Uterus (tissue), 2 donors: ENCODE results near the gene NIPAL1.

Experiments
- POLR2A ChIP-seq, 2 donors: fragments of 450-650 bp; IDR thresholded peaks; one replicate each; pipeline ENCODE4 v1.6.1; 2016; ENCODE audit warnings: antibody characterized with exemption in 2 of 2, mild to moderate bottlenecking in 1 of 2, moderate library complexity in 1 of 2
- TF ChIP-seq, protein P1 (sequence below), 4 experiments: fragments of 200-600 bp in 2 of 4; fragments of 450-650 bp in 2 of 4; sonication (generic) in 2 of 4; IDR thresholded peaks; one replicate each; pipeline ENCODE4 v1.5.1; 2016 to 2019; ENCODE audit warnings: antibody characterized with exemption in 4 of 4, mild to moderate bottlenecking in 2 of 4, moderate library complexity in 1 of 4

DNA sequence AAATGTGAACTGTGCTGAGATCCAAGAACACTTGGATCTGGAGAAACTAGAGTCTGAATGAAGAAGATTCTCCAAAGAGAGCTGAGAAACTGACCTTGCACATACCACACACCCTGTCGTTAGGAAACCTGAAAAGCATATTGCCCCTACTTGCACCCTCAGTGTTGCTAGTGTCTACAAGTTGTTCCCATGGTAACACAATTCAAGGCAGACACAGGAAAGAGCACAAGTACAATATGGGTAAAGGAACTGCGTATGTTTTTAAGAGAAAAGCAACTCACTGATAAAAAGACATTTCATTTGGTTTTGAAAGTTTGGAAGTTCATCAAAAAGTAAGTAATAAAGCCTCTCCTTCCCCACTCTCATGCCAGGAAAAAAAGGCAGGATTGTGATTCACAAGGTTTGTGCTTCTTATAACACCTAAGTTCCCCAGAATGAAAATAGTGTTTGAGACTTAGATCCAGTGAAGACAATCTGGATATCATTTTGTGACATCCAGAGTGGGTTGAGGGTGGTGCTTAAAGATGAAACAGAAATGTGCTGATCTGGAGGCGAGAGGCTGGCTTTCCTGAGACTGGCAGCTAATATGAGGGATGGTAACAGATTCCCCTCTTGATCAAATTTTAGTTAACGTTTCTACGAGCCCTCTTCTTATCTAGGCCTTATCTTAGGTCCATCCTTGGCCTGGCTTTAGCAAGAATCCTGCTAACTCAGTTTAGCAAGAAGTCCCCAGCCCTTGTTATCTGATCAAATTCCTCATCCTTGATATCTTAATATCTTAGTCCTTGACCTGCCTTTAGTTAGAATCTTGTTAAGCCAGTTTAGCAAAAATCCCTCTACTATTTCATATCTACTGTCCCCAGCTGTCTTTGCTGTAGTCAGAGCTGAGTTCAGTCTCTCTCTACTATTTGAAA is 42.3 kb downstream of the NIPAL1 start:
- TF ChIP-seq, protein P1, sequence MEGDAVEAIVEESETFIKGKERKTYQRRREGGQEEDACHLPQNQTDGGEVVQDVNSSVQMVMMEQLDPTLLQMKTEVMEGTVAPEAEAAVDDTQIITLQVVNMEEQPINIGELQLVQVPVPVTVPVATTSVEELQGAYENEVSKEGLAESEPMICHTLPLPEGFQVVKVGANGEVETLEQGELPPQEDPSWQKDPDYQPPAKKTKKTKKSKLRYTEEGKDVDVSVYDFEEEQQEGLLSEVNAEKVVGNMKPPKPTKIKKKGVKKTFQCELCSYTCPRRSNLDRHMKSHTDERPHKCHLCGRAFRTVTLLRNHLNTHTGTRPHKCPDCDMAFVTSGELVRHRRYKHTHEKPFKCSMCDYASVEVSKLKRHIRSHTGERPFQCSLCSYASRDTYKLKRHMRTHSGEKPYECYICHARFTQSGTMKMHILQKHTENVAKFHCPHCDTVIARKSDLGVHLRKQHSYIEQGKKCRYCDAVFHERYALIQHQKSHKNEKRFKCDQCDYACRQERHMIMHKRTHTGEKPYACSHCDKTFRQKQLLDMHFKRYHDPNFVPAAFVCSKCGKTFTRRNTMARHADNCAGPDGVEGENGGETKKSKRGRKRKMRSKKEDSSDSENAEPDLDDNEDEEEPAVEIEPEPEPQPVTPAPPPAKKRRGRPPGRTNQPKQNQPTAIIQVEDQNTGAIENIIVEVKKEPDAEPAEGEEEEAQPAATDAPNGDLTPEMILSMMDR (IDR thresholded peaks at IDR 0.05), result no peak
- TF ChIP-seq POLR2A (IDR thresholded peaks at IDR 0.05), result no peak
